Lung (tissue), 12 donors: ENCODE results near the gene SIX1. TPM values are rescaled to one million over a fixed set of nuclear protein-coding genes. Genes with fewer than 3 reads are reported as not detected.
A peak's percentile ranks its signal among the peaks of the same experiment; 100 is the strongest.

ENCODE experiments used
- ATAC-seq: fragments of 200-7000 bp; cut with Tn5 transposase; one replicate; pipeline ENCODE4 v1.9.1; 2020; ENCODE audit warnings: moderate number of reproducible peaks; ENCODE audit not compliant: insufficient read depth, low FRiP score
- DNase-seq, 3 donors: peaks; one replicate each; pipeline ENCODE4 v3.0.0-alpha.2; 2013 to 2017
- H3K27ac ChIP-seq, 2 donors: one replicate each; pipeline ENCODE4 v1.5.1; 2013; ENCODE audit warnings: mild to moderate bottlenecking in 2 of 2, moderate library complexity in 2 of 2, control low read depth in 1 of 2, inconsistent platforms in 1 of 2, low read depth in 1 of 2, low read length in 1 of 2
- H3K27me3 ChIP-seq, 3 donors: one replicate each; pipeline ENCODE4 v1.5.1; 2013; ENCODE audit warnings: low read length in 2 of 3; ENCODE audit not compliant: control insufficient read depth in 3 of 3, insufficient read depth in 3 of 3
- H3K36me3 ChIP-seq, 4 donors: one replicate each; pipeline ENCODE4 v1.5.1; 2013; ENCODE audit warnings: low read length in 4 of 4, mild to moderate bottlenecking in 1 of 4, moderate library complexity in 1 of 4; ENCODE audit not compliant: control insufficient read depth in 4 of 4, insufficient read depth in 4 of 4
- H3K4me1 ChIP-seq, 5 donors: one replicate each; pipeline ENCODE4 v1.5.1; 2013; ENCODE audit warnings: low read length in 5 of 5, mild to moderate bottlenecking in 2 of 5, moderate library complexity in 1 of 5; ENCODE audit not compliant: control insufficient read depth in 5 of 5, insufficient read depth in 5 of 5
- H3K4me3 ChIP-seq: one replicate; pipeline ENCODE4 v1.5.1; 2013; ENCODE audit warnings: mild to moderate bottlenecking, control low read depth, moderate library complexity
- H3K9ac ChIP-seq, 2 donors: one replicate each; pipeline ENCODE4 v1.5.1; 2013; ENCODE audit warnings: low read length in 2 of 2, control low read depth in 1 of 2; ENCODE audit not compliant: insufficient read depth in 1 of 2
- H3K9me3 ChIP-seq, 4 donors: one replicate each; pipeline ENCODE4 v1.5.1; 2013; ENCODE audit warnings: low read length in 3 of 4, mild to moderate bottlenecking in 1 of 4, moderate library complexity in 1 of 4; ENCODE audit not compliant: control insufficient read depth in 4 of 4, insufficient read depth in 3 of 4
- WGBS, 2 donors: extraction: QIAGEN DNeasy Blood & Tissue Kit; methylation state at CpG; one replicate each; pipeline ENCODE4 v1.1.7; 2013; 5-methylcytosine and 5-hydroxymethylcytosine counted together
- polyA plus RNA-seq, 2 donors: library from polyadenylated mRNA; stranded (reverse); fragments of 200-250 nt; gene quantifications; one replicate each; pipeline ENCODE4 v1.2.1, GENCODE V29; 2013
- total RNA-seq, 2 donors: library from RNA; depleted of rRNA in 1 of 2; stranded (reverse); fragments of >200 nt in 1 of 2; gene quantifications; one replicate each; pipeline ENCODE4 v1.2.1, GENCODE V29; 2014 to 2021
- TF ChIP-seq, protein P1 (sequence below): IDR thresholded peaks from 2 replicates; pipeline ENCODE4 v1.5.1; 2012; ENCODE audit warnings: mild to moderate bottlenecking; ENCODE audit errors: control extremely low read depth, extremely low read depth
- donor health status: control.
- donor health status: control.
- donor health status: Bipolar disorder and iron deficiency.
- donor health status: healthy.
- donor health status: DM: yes; HTN: yes; CAD: no.

SIX1 gene
- total and polyA plus RNA-seq, 4 donors: 2.1 to 5.9 (median 3.8) TPM

DNA sequence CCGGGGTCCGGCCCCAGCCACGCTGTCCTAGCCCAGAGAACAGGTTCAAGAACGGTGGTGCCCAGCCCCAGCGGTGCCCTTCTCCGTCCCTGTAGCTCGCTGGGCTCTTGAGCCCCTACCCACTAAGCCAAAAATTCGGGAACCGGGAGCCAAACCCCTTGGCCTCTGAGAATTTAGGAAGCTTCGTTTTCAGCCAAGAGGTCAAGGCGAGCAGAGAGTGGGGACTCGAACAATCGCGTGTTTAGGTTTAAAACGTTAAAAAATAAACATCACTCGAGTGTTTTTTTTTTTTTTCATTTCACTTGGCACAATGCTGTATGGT is 6.2 kb downstream of the SIX1 start:
- Histone ChIP-seq H3K27ac (no peak overlapping the region), H3K4me1 (peaks cover 0 to 36% (median 2%) of the 10 kb centered on the region in 5 donors), H3K4me3 (no peak overlapping the region), H3K9ac (no peak overlapping the region), H3K9me3 (peaks cover 0 to 11% (median 0%) of the 10 kb centered on the region in 4 donors), H3K27me3 (peaks cover 11 to 99% (median 98%) of the 10 kb centered on the region in 3 donors), H3K36me3 (no peaks in the 10 kb centered on the region)
- TF ChIP-seq, protein P1, sequence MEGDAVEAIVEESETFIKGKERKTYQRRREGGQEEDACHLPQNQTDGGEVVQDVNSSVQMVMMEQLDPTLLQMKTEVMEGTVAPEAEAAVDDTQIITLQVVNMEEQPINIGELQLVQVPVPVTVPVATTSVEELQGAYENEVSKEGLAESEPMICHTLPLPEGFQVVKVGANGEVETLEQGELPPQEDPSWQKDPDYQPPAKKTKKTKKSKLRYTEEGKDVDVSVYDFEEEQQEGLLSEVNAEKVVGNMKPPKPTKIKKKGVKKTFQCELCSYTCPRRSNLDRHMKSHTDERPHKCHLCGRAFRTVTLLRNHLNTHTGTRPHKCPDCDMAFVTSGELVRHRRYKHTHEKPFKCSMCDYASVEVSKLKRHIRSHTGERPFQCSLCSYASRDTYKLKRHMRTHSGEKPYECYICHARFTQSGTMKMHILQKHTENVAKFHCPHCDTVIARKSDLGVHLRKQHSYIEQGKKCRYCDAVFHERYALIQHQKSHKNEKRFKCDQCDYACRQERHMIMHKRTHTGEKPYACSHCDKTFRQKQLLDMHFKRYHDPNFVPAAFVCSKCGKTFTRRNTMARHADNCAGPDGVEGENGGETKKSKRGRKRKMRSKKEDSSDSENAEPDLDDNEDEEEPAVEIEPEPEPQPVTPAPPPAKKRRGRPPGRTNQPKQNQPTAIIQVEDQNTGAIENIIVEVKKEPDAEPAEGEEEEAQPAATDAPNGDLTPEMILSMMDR: no peak
- 7 to 14% methylated on average over 16 of the region's 16 CpGs for WGBS, 2 donors
- DNase-seq (peak in 1 of 3 donors; percentile 24), ATAC-seq (no peak)

DNA sequence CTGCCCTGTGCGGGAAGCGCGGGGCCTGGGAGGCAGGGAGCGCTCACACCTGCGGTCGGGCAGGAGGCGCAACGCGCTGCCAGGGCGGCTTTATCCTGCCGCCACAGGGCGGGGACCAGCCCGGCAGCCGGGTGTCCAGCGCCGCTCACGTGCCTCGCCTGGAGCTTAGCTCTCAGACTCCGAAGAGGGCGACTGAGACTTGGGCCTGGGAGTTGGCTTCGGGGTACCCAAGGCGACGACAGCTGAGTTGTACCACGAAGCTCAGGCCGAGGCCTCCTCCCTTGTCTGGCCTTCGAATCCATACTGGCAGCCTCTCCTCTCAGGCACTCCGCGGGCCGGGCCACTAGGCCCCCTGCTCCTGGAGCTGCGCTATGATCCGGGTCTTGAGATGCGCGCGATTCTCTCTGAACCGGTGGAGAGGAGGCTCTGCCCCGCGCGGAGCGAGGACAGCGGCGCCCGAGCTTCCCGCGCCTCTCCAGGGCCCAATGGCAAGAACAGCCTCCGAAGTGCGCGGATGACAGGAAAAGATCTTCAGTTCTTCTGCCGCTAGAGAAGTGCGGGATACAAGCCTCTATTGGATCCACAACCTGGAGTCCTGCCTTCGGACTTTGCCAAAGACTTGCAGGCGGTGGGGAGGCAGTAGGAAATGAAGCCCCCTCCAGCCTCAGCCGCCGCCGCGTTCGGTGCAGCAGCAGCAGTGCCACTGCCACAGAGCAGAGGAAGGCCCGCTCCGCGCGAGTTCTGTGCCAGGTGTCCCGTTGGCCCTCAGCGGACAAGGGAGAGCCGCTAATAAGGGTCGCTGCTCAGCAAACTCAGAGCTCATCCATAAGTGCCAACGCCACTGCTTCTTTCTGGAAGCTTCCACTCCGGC is 6.8 kb downstream of the SIX1 start:
- TF ChIP-seq, protein P1: no peak
- ATAC-seq (no peak), DNase-seq (peak; percentile 29 to 36 (median 33))
- WGBS, 2 donors: 8 to 13% methylated on average over 66 of the region's 66 CpGs
- Histone ChIP-seq H3K36me3 (no peaks in the 10 kb centered on the region), H3K27me3 (peaks cover 5 to 94% (median 94%) of the 10 kb centered on the region in 3 donors), H3K9ac (no peak overlapping the region), H3K27ac (no peak overlapping the region), H3K4me3 (no peak overlapping the region), H3K4me1 (peaks cover 0 to 30% (median 0%) of the 10 kb centered on the region in 5 donors), H3K9me3 (peaks cover 0 to 11% (median 0%) of the 10 kb centered on the region in 4 donors)

DNA sequence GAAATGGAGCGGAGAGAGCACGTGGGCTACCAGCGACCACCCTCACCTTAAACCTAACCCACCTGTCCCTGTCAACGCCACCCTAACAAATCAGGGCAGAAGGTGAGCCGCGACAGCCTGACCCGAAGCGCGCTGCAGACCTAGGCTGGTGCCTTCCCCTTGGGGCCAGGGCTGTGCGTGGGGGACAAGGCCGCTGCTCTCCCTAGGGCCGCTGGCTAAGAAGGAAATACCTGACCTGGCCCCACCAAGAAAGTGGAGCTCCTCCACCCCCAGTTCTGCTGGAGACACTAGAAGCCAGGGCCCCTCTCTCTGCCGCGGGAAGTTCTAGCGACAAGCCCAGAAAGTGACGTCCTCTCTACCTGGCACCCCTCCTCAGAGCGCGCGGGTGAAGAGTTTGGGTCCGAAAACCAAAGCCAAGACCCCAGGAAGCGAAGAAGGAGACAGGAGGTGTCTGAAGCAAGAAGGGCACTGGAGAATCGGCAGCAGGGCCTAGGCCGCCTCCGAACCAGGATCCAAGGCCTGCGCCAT is 7.5 kb downstream of the SIX1 start:
- DNase-seq (no peak), ATAC-seq (peak; percentile 19)
- TF ChIP-seq, protein P1: no peak
- H3K36me3 ChIP-seq: no peaks in the 10 kb centered on the region
- 17 to 28% methylated on average over 25 of the region's 25 CpGs for WGBS, 2 donors
- peaks cover 0 to 11% (median 0%) of the 10 kb centered on the region in 4 donors for H3K9me3 ChIP-seq
- no peak overlapping the region for H3K27ac ChIP-seq
- H3K4me1 ChIP-seq: peaks cover 0 to 23% (median 0%) of the 10 kb centered on the region in 5 donors
- peaks cover 5 to 93% (median 90%) of the 10 kb centered on the region in 3 donors for H3K27me3 ChIP-seq
- H3K9ac ChIP-seq: no peak overlapping the region
- H3K4me3 ChIP-seq: no peak overlapping the region
